Measurements from ENCODE around the gene SRP9.
A peak's percentile ranks its signal among the peaks of the same experiment; 100 is the strongest.

SRP9 gene

DNA sequence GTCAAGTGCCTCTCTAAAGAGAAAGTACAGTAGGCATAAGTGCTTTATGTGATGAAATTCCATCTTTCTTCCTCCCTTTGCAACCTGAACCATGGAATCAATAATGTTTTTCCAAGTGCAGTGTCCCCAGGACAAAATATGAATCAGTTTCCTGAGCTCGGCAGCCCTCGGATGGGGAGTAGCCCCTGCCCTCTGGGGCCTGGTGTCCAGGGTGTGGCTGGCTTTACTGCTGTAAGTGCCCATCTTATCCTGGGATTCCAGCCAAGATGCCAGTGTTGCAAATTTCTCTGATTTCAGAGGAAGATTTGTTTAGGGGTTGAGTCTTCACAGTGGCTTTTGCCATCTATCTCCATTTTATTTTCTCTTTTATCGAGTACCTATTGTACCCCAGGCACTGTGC, 40.5 kb upstream of the SRP9 start:
- H3K27ac Mint-ChIP-seq: peak overlapping the region; percentile 8 to 85 (median 83)
- H3K27me3 Mint-ChIP-seq (ENCODE audit: low read depth): peaks cover 4% of the 10 kb centered on the region
- TF ChIP-seq, protein P1, sequence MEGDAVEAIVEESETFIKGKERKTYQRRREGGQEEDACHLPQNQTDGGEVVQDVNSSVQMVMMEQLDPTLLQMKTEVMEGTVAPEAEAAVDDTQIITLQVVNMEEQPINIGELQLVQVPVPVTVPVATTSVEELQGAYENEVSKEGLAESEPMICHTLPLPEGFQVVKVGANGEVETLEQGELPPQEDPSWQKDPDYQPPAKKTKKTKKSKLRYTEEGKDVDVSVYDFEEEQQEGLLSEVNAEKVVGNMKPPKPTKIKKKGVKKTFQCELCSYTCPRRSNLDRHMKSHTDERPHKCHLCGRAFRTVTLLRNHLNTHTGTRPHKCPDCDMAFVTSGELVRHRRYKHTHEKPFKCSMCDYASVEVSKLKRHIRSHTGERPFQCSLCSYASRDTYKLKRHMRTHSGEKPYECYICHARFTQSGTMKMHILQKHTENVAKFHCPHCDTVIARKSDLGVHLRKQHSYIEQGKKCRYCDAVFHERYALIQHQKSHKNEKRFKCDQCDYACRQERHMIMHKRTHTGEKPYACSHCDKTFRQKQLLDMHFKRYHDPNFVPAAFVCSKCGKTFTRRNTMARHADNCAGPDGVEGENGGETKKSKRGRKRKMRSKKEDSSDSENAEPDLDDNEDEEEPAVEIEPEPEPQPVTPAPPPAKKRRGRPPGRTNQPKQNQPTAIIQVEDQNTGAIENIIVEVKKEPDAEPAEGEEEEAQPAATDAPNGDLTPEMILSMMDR (IDR thresholded peaks at IDR 0.05; ENCODE audit: unreplicated experiment in 3 of 3): no peak
- H3K4me1 Mint-ChIP-seq: peaks cover 42% of the 10 kb centered on the region
- H3K36me3 Mint-ChIP-seq (ENCODE audit: low read depth): no peaks in the 10 kb centered on the region
- no peak overlapping the region for H3K4me3 Mint-ChIP-seq
- H3K9me3 Mint-ChIP-seq: no peaks in the 10 kb centered on the region

DNA sequence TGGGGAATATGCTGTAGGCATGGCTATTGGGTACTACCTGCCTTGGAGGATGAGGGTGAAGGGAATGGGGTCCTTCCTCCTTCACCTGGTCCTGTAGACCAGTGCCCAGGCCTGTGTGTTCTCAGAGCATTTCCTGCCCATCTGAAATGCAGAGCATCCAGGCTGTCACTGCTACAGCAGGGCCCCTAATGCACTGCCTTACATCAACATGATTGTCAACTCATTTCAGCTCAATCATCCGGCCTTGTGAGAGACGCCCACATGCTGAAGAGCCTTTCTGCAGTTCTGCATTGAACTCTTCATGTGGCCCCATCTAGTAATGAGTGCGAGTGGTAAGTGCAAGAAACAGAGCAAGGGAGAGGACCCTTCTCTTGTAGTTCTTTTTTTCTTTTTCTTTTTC, 39.8 kb upstream of the SRP9 start:
- no peak overlapping the region for H3K4me3 Mint-ChIP-seq
- TF ChIP-seq, protein P1 (IDR thresholded peaks at IDR 0.05; ENCODE audit: unreplicated experiment in 3 of 3): no peak
- H3K36me3 Mint-ChIP-seq (ENCODE audit: low read depth): no peaks in the 10 kb centered on the region
- H3K4me1 Mint-ChIP-seq: peaks cover 40% of the 10 kb centered on the region
- H3K9me3 Mint-ChIP-seq: no peaks in the 10 kb centered on the region
- H3K27ac Mint-ChIP-seq: peak overlapping the region in 2 of 3 experiments; percentile 83 to 85
- peaks cover 3% of the 10 kb centered on the region for H3K27me3 Mint-ChIP-seq (ENCODE audit: low read depth)

DNA sequence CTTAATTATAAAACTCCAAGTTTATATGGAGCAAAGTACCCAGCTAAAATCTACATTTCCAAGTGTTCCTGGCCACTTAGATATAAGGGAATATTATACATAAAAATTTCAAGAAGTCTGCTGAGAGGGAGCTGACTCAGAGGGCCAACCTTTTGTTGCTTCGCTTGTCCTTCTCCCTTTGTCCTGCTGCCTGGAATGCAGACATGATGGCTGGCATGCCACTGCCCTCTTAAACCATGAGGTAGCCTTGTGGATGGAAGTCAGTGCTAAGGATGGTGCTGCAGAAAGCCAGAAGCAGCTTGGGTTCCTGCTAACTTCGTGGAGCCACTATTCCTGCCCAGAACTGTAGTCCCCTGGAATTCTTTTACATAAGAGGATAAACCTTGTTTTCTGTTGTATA, 38.9 kb upstream of the SRP9 start:
- TF ChIP-seq, protein P1 (IDR thresholded peaks at IDR 0.05; ENCODE audit: unreplicated experiment in 3 of 3): no peak
- H3K9me3 Mint-ChIP-seq: no peaks in the 10 kb centered on the region
- H3K27me3 Mint-ChIP-seq (ENCODE audit: low read depth): peaks cover 6% of the 10 kb centered on the region
- peaks cover 31% of the 10 kb centered on the region for H3K4me1 Mint-ChIP-seq
- H3K4me3 Mint-ChIP-seq: no peak overlapping the region
- H3K27ac Mint-ChIP-seq: no peak overlapping the region
- H3K36me3 Mint-ChIP-seq (ENCODE audit: low read depth): no peaks in the 10 kb centered on the region

DNA sequence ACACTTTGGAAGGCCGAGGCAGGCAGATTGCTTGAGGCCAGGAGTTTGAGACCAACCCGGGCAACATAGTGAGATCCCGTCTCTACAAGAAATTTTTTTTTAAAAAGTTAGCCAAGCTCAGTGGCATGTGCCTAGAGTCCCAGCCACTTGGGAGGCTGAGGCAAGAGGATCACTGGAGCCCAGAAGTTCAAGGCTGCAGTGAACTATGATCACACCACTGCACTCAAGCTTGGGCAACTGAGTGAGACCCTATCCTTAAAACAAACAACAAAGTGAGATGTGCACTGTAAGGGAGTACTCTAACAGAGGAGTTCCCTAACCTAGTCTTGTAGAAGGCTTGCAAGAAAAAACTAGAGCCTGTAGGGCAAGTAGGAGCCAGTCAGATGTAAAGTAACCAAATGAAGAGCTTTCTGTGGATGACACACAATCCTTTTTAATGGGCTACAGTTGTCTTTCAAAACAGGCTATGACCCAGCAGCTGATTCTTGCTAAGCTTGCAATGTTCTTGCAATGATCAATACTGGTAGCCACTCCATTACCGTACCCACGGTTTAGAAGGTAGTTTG, 38.0 kb upstream of the SRP9 start:
- peaks cover 29% of the 10 kb centered on the region for H3K4me1 Mint-ChIP-seq
- H3K9me3 Mint-ChIP-seq: no peaks in the 10 kb centered on the region
- no peak overlapping the region for H3K4me3 Mint-ChIP-seq
- H3K27ac Mint-ChIP-seq: no peak overlapping the region
- no peaks in the 10 kb centered on the region for H3K36me3 Mint-ChIP-seq (ENCODE audit: low read depth)
- peaks cover 6% of the 10 kb centered on the region for H3K27me3 Mint-ChIP-seq (ENCODE audit: low read depth)
- TF ChIP-seq, protein P1 (IDR thresholded peaks at IDR 0.05; ENCODE audit: unreplicated experiment in 3 of 3): no peak

DNA sequence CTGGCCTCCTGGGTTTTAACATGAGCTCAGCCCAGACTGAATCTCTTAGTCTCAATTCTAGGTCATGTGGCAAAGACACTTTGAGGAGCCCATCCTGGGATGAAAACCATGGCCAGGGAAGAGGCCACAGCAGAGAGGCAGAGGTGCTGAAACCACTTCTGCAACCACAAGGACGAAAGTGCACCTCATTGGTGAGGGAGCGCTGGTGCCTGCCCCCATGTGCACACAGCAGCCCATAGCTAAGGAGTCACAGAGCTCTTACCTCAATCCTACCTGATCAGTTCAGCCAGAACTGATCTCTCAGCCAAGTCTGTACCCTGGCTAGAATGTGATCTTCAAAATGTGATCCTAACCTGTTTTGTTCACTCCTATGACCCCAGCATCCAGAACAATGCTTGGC, 32.9 kb upstream of the SRP9 start:
- no peaks in the 10 kb centered on the region for H3K9me3 Mint-ChIP-seq
- TF ChIP-seq, protein P1 (IDR thresholded peaks at IDR 0.05; ENCODE audit: unreplicated experiment in 3 of 3): no peak
- H3K27me3 Mint-ChIP-seq (ENCODE audit: low read depth): peaks cover 11% of the 10 kb centered on the region
- peak overlapping the region in 2 of 3 experiments; percentile 55 to 89 for H3K27ac Mint-ChIP-seq
- H3K4me1 Mint-ChIP-seq: peaks cover 34% of the 10 kb centered on the region
- no peaks in the 10 kb centered on the region for H3K36me3 Mint-ChIP-seq (ENCODE audit: low read depth)
- H3K4me3 Mint-ChIP-seq: no peak overlapping the region

DNA sequence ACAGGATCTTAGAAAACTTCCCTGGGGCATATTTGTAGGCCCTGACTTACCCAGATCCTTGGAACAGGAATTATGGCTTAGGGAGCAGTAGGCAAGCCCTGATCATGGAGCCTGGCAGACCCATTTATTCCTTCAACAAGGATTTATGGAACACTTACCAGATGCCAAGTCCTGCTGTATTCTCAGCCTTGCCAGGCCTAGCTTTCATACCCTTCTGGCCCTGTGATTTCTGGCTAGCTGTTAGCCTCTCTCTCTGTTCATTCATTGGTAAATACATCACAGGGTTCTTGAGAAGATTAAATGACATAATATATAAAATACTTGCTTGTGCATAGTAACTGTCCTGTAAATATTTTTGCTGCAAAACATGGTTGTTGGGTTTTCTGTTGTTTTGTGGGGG, 32.4 kb upstream of the SRP9 start:
- peak overlapping the region in 2 of 3 experiments; percentile 89 to 96 for H3K27ac Mint-ChIP-seq
- TF ChIP-seq, protein P1 (IDR thresholded peaks at IDR 0.05; ENCODE audit: unreplicated experiment in 3 of 3): no peak
- H3K27me3 Mint-ChIP-seq (ENCODE audit: low read depth): peaks cover 11% of the 10 kb centered on the region
- H3K36me3 Mint-ChIP-seq (ENCODE audit: low read depth): no peaks in the 10 kb centered on the region
- no peaks in the 10 kb centered on the region for H3K9me3 Mint-ChIP-seq
- H3K4me1 Mint-ChIP-seq: peaks cover 40% of the 10 kb centered on the region
- no peak overlapping the region for H3K4me3 Mint-ChIP-seq

Data from nephron (organoid).